Epithelial cell of esophagus (primary cell): ENCODE results near the gene MCTP1.
"Not testable (repeated sequence)": the region's sequence is repeated elsewhere in the genome, so short reads cannot be mapped to it uniquely, and the experiment has no call there.

Experiments used
- DNase-seq: peaks from one replicate; pipeline ENCODE4 v3.0.0; 2010; ENCODE audit warnings: low read depth
- H3K4me3 ChIP-seq: 2 replicates; pipeline ENCODE4 v1.5.1; 2011; ENCODE audit warnings: mild to moderate bottlenecking, low read length, control low read depth
- CTCF ChIP-seq: IDR thresholded peaks from 2 replicates; pipeline ENCODE4 v1.5.1; 2011; ENCODE audit warnings: low read depth, mild to moderate bottlenecking, low read length, control low read depth, inconsistent platforms; ENCODE audit not compliant: insufficient read depth; ENCODE audit errors: missing control alignments

The MCTP1 gene

GRCh38 chr5:95221234-95221633 lies 63.7 kb downstream of the MCTP1 start:
- no peak overlapping the region for H3K4me3 ChIP-seq
- TF ChIP-seq CTCF, result no peak

GRCh38 chr5:95220381-95220780 lies 64.5 kb downstream of the MCTP1 start:
- no peak overlapping the region for H3K4me3 ChIP-seq
- DNase-seq, result no peak
- TF ChIP-seq CTCF, result no peak

More at GRCh38 chr5:95221234-95221633, 63.7 kb downstream of the MCTP1 start:
- DNase-seq, result no peak

- H3K4me3 ChIP-seq, result no peak overlapping the region
- TF ChIP-seq CTCF, result no peak
- DNase-seq, result no peak
These were observed 65.5 kb downstream of the MCTP1 start for GRCh38 chr5:95219411-95219810.

- no peak overlapping the region for H3K4me3 ChIP-seq
- no peak for TF ChIP-seq CTCF
- no peak for DNase-seq
These were observed 67.0 kb downstream of the MCTP1 start for GRCh38 chr5:95217881-95218280.

- no peak for DNase-seq
- no peak overlapping the region for H3K4me3 ChIP-seq
- no peak for TF ChIP-seq CTCF
These were observed 67.5 kb downstream of the MCTP1 start for GRCh38 chr5:95217351-95217750.

GRCh38 chr5:95216136-95216955 lies 68.5 kb downstream of the MCTP1 start:
- peak; percentile 35 for DNase-seq
- TF ChIP-seq CTCF, result no peak
- no peak overlapping the region for H3K4me3 ChIP-seq

- not testable (repeated sequence) for DNase-seq
These were observed 77.1 kb downstream of the MCTP1 start for GRCh38 chr5:95207811-95208210.

More at GRCh38 chr5:95207811-95208210, 77.1 kb downstream of the MCTP1 start:
- not testable (repeated sequence) for H3K4me3 ChIP-seq
